ENCODE results near the gene SSH3.

DNA sequence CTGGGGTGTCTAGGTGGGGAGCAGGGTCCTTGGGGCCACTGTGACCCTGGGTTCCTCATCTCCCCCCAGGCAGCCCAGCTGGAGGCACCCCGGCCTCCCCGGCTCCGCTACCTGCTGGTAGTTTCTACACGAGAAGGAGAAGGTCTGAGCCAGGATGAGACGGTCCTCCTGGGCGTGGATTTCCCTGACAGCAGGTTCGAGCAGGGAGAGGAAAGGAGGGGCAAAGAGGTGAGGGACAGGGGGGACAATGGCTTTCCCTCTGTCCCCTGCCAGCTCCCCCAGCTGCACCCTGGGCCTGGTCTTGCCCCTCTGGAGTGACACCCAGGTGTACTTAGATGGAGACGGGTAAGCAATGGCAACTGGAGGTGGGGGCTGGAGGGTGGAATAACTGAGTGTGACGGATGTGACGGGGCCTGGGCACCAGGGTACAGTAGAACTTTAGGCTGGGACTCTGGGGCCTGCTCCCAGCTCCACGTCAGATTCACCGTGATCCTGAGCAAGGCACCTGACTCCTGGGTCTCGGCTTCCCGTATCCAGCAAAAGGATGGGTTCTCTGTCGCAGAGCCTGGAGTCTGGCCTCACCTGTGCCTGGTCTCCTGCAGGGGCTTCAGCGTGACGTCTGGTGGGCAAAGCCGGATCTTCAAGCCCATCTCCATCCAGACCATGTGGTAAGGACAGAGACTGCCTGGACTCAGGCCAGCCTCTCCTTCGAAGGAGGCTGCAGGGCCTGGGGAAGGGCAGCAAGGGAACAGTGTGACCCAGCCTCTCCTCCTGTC is 3.6 kb downstream of the SSH3 start:
- TF ChIP-seq, protein P1, sequence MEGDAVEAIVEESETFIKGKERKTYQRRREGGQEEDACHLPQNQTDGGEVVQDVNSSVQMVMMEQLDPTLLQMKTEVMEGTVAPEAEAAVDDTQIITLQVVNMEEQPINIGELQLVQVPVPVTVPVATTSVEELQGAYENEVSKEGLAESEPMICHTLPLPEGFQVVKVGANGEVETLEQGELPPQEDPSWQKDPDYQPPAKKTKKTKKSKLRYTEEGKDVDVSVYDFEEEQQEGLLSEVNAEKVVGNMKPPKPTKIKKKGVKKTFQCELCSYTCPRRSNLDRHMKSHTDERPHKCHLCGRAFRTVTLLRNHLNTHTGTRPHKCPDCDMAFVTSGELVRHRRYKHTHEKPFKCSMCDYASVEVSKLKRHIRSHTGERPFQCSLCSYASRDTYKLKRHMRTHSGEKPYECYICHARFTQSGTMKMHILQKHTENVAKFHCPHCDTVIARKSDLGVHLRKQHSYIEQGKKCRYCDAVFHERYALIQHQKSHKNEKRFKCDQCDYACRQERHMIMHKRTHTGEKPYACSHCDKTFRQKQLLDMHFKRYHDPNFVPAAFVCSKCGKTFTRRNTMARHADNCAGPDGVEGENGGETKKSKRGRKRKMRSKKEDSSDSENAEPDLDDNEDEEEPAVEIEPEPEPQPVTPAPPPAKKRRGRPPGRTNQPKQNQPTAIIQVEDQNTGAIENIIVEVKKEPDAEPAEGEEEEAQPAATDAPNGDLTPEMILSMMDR (IDR thresholded peaks at IDR 0.05) = no peak
- TF ChIP-seq POLR2A (IDR thresholded peaks at IDR 0.05) = no peak

Data from breast epithelium (tissue), 3 donors.